ENCODE data around the gene SMAD3. TPM values are rescaled to one million over a fixed set of nuclear protein-coding genes. Genes with fewer than 3 reads are reported as not detected.
"Not testable (repeated sequence)": the region's sequence is repeated elsewhere in the genome, so short reads cannot be mapped to it uniquely, and the experiment has no call there.

SMAD3 gene
- total and polyA plus RNA-seq, 2 donors: 8.8 to 21.6 TPM

- H3K4me3 ChIP-seq (ENCODE audit: low read length in 2 of 2): no peak overlapping the region
- WGBS: 69% methylated on average over 6 of the region's 6 CpGs
- no peaks in the 10 kb centered on the region for H3K27me3 ChIP-seq (ENCODE audit: control insufficient read depth in 2 of 2, insufficient read depth in 1 of 2, low read length in 1 of 2)
- peak overlapping the region; percentile 70 to 81 for H3K27ac ChIP-seq (ENCODE audit: low read depth in 1 of 2, low read length in 1 of 2)
- H3K9me3 ChIP-seq (ENCODE audit: control insufficient read depth in 2 of 2, insufficient read depth in 1 of 2, low read length in 1 of 2): no peaks in the 10 kb centered on the region
- DNase-seq (ENCODE audit: low read depth in 6 of 9, low spot score in 9 of 9): peak in 1 of 9 donors; percentile 50
- H3K4me1 ChIP-seq (ENCODE audit: control insufficient read depth in 2 of 2, insufficient read depth in 2 of 2, low read length in 2 of 2): peaks cover 36 to 64% of the 10 kb centered on the region in 2 donors
- H3K36me3 ChIP-seq (ENCODE audit: control insufficient read depth in 2 of 2, insufficient read depth in 2 of 2, low read length in 1 of 2): no peaks in the 10 kb centered on the region
Measured at GRCh38 chr15:67146234-67146633, 80.8 kb downstream of the SMAD3 start.

GRCh38 chr15:67146875-67147381 lies 81.5 kb downstream of the SMAD3 start:
- no peaks in the 10 kb centered on the region for H3K36me3 ChIP-seq (ENCODE audit: control insufficient read depth in 2 of 2, insufficient read depth in 2 of 2, low read length in 1 of 2)
- H3K27me3 ChIP-seq (ENCODE audit: control insufficient read depth in 2 of 2, insufficient read depth in 1 of 2, low read length in 1 of 2): no peaks in the 10 kb centered on the region
- H3K4me3 ChIP-seq (ENCODE audit: low read length in 2 of 2): no peak overlapping the region
- H3K9me3 ChIP-seq (ENCODE audit: control insufficient read depth in 2 of 2, insufficient read depth in 1 of 2, low read length in 1 of 2): no peaks in the 10 kb centered on the region
- peaks cover 36 to 61% of the 10 kb centered on the region in 2 donors for H3K4me1 ChIP-seq (ENCODE audit: control insufficient read depth in 2 of 2, insufficient read depth in 2 of 2, low read length in 2 of 2)
- DNase-seq (ENCODE audit: low read depth in 6 of 9, low spot score in 9 of 9): peak in 5 of 9 donors; percentile 32 to 69 (median 41)
- H3K27ac ChIP-seq (ENCODE audit: low read depth in 1 of 2, low read length in 1 of 2): peak overlapping the region; percentile 70 to 81
- WGBS: 13% methylated on average over 10 of the region's 10 CpGs

GRCh38 chr15:67147396-67147949 lies 82.1 kb downstream of the SMAD3 start:
- Histone ChIP-seq H3K27me3 (ENCODE audit: control insufficient read depth in 2 of 2, insufficient read depth in 1 of 2, low read length in 1 of 2) (no peaks in the 10 kb centered on the region), H3K4me3 (ENCODE audit: low read length in 2 of 2) (no peak overlapping the region), H3K36me3 (ENCODE audit: control insufficient read depth in 2 of 2, insufficient read depth in 2 of 2, low read length in 1 of 2) (no peaks in the 10 kb centered on the region), H3K9me3 (ENCODE audit: control insufficient read depth in 2 of 2, insufficient read depth in 1 of 2, low read length in 1 of 2) (no peaks in the 10 kb centered on the region), H3K27ac (ENCODE audit: low read depth in 1 of 2, low read length in 1 of 2) (peak overlapping the region; percentile 61 to 81), H3K4me1 (ENCODE audit: control insufficient read depth in 2 of 2, insufficient read depth in 2 of 2, low read length in 2 of 2) (peaks cover 36 to 65% of the 10 kb centered on the region in 2 donors)
- peak in 1 of 9 donors; percentile 25 for DNase-seq (ENCODE audit: low read depth in 6 of 9, low spot score in 9 of 9)
- 29% methylated on average over 7 of the region's 7 CpGs for WGBS

GRCh38 chr15:67148196-67148701 lies 82.8 kb downstream of the SMAD3 start:
- H3K36me3 ChIP-seq (ENCODE audit: control insufficient read depth in 2 of 2, insufficient read depth in 2 of 2, low read length in 1 of 2): no peaks in the 10 kb centered on the region
- 36% methylated on average over 6 of the region's 6 CpGs for WGBS
- DNase-seq (ENCODE audit: low read depth in 6 of 9, low spot score in 9 of 9): peak in 1 of 9 donors; percentile 53
- peak overlapping the region in 1 of 2 donors; percentile 20 for H3K27ac ChIP-seq (ENCODE audit: low read depth in 1 of 2, low read length in 1 of 2)
- H3K4me3 ChIP-seq (ENCODE audit: low read length in 2 of 2): no peak overlapping the region
- H3K9me3 ChIP-seq (ENCODE audit: control insufficient read depth in 2 of 2, insufficient read depth in 1 of 2, low read length in 1 of 2): no peaks in the 10 kb centered on the region
- peaks cover 36 to 69% of the 10 kb centered on the region in 2 donors for H3K4me1 ChIP-seq (ENCODE audit: control insufficient read depth in 2 of 2, insufficient read depth in 2 of 2, low read length in 2 of 2)
- H3K27me3 ChIP-seq (ENCODE audit: control insufficient read depth in 2 of 2, insufficient read depth in 1 of 2, low read length in 1 of 2): no peaks in the 10 kb centered on the region

- Histone ChIP-seq H3K9me3 (ENCODE audit: control insufficient read depth in 2 of 2, insufficient read depth in 1 of 2, low read length in 1 of 2) (no peaks in the 10 kb centered on the region), H3K27me3 (ENCODE audit: control insufficient read depth in 2 of 2, insufficient read depth in 1 of 2, low read length in 1 of 2) (no peaks in the 10 kb centered on the region), H3K36me3 (ENCODE audit: control insufficient read depth in 2 of 2, insufficient read depth in 2 of 2, low read length in 1 of 2) (peaks cover 0 to 3% of the 10 kb centered on the region in 2 donors), H3K4me3 (ENCODE audit: low read length in 2 of 2) (no peak overlapping the region), H3K27ac (ENCODE audit: low read depth in 1 of 2, low read length in 1 of 2) (no peak overlapping the region), H3K4me1 (ENCODE audit: control insufficient read depth in 2 of 2, insufficient read depth in 2 of 2, low read length in 2 of 2) (peaks cover 36 to 76% of the 10 kb centered on the region in 2 donors)
- no peak for DNase-seq (ENCODE audit: low read depth in 6 of 9, low spot score in 9 of 9)
- WGBS: 92% methylated on average over 6 of the region's 6 CpGs
Measured at GRCh38 chr15:67149068-67149772, 83.8 kb downstream of the SMAD3 start.

GRCh38 chr15:67149773-67150022 lies 84.3 kb downstream of the SMAD3 start:
- Histone ChIP-seq H3K4me3 (ENCODE audit: low read length in 2 of 2) (no peak overlapping the region), H3K36me3 (ENCODE audit: control insufficient read depth in 2 of 2, insufficient read depth in 2 of 2, low read length in 1 of 2) (peaks cover 0 to 3% of the 10 kb centered on the region in 2 donors), H3K4me1 (ENCODE audit: control insufficient read depth in 2 of 2, insufficient read depth in 2 of 2, low read length in 2 of 2) (peaks cover 36 to 72% of the 10 kb centered on the region in 2 donors), H3K27ac (ENCODE audit: low read depth in 1 of 2, low read length in 1 of 2) (no peak overlapping the region), H3K27me3 (ENCODE audit: control insufficient read depth in 2 of 2, insufficient read depth in 1 of 2, low read length in 1 of 2) (no peaks in the 10 kb centered on the region), H3K9me3 (ENCODE audit: control insufficient read depth in 2 of 2, insufficient read depth in 1 of 2, low read length in 1 of 2) (no peaks in the 10 kb centered on the region)
- 91% methylated on average over 1 of the region's 1 CpG for WGBS
- DNase-seq (ENCODE audit: low read depth in 6 of 9, low spot score in 9 of 9): no peak

- H3K36me3 ChIP-seq (ENCODE audit: control insufficient read depth in 2 of 2, insufficient read depth in 2 of 2, low read length in 1 of 2): peaks cover 0 to 3% of the 10 kb centered on the region in 2 donors
- no peak for DNase-seq (ENCODE audit: low read depth in 6 of 9, low spot score in 9 of 9)
- 74% methylated on average over 16 of the region's 16 CpGs for WGBS
- peaks cover 36 to 67% of the 10 kb centered on the region in 2 donors for H3K4me1 ChIP-seq (ENCODE audit: control insufficient read depth in 2 of 2, insufficient read depth in 2 of 2, low read length in 2 of 2)
- no peaks in the 10 kb centered on the region for H3K9me3 ChIP-seq (ENCODE audit: control insufficient read depth in 2 of 2, insufficient read depth in 1 of 2, low read length in 1 of 2)
- H3K4me3 ChIP-seq (ENCODE audit: low read length in 2 of 2): no peak overlapping the region
- H3K27me3 ChIP-seq (ENCODE audit: control insufficient read depth in 2 of 2, insufficient read depth in 1 of 2, low read length in 1 of 2): no peaks in the 10 kb centered on the region
- H3K27ac ChIP-seq (ENCODE audit: low read depth in 1 of 2, low read length in 1 of 2): peak overlapping the region; percentile 1 to 66
Measured at GRCh38 chr15:67150023-67150860, 84.8 kb downstream of the SMAD3 start.

GRCh38 chr15:67152429-67152828 lies 87.0 kb downstream of the SMAD3 start:
- Histone ChIP-seq H3K4me3 (ENCODE audit: low read length in 2 of 2) (no peak overlapping the region), H3K4me1 (ENCODE audit: control insufficient read depth in 2 of 2, insufficient read depth in 2 of 2, low read length in 2 of 2) (peaks cover 21 to 45% of the 10 kb centered on the region in 2 donors), H3K27me3 (ENCODE audit: control insufficient read depth in 2 of 2, insufficient read depth in 1 of 2, low read length in 1 of 2) (no peaks in the 10 kb centered on the region), H3K27ac (ENCODE audit: low read depth in 1 of 2, low read length in 1 of 2) (no peak overlapping the region), H3K9me3 (ENCODE audit: control insufficient read depth in 2 of 2, insufficient read depth in 1 of 2, low read length in 1 of 2) (no peaks in the 10 kb centered on the region), H3K36me3 (ENCODE audit: control insufficient read depth in 2 of 2, insufficient read depth in 2 of 2, low read length in 1 of 2) (peaks cover 0 to 3% of the 10 kb centered on the region in 2 donors)
- 84% methylated on average over 1 of the region's 1 CpG for WGBS
- no peak for DNase-seq (ENCODE audit: low read depth in 6 of 9, low spot score in 9 of 9)

GRCh38 chr15:67153044-67153443 lies 87.6 kb downstream of the SMAD3 start:
- H3K27ac ChIP-seq (ENCODE audit: low read depth in 1 of 2, low read length in 1 of 2): peak overlapping the region in 1 of 2 donors; percentile 52
- not testable (repeated sequence) for H3K4me3 ChIP-seq (ENCODE audit: low read length in 2 of 2); DNase-seq (ENCODE audit: low read depth in 6 of 9, low spot score in 9 of 9); H3K36me3 ChIP-seq (ENCODE audit: control insufficient read depth in 2 of 2, insufficient read depth in 2 of 2, low read length in 1 of 2); H3K27me3 ChIP-seq (ENCODE audit: control insufficient read depth in 2 of 2, insufficient read depth in 1 of 2, low read length in 1 of 2); H3K9me3 ChIP-seq (ENCODE audit: control insufficient read depth in 2 of 2, insufficient read depth in 1 of 2, low read length in 1 of 2)
- peaks cover 17 to 45% of the 10 kb centered on the region in 2 donors for H3K4me1 ChIP-seq (ENCODE audit: control insufficient read depth in 2 of 2, insufficient read depth in 2 of 2, low read length in 2 of 2)
- 96% methylated on average over 6 of the region's 6 CpGs for WGBS
